HFFc6 (cell line): ENCODE results near the gene VGLL1. TPM values are rescaled to one million over a fixed set of nuclear protein-coding genes. Genes with fewer than 3 reads are reported as not detected.

Experiments
- microRNA-seq: library from miRNA; unstranded; fragments of <30 nt; microRNA quantifications from one replicate; pipeline ENCODE4, GENCODE V29; 2019
- total RNA-seq, 6 experiments: library from RNA; stranded (reverse); fragmentation: NEBNext Ultra II Directional; extraction: Animal tissue kit (Norgen Biotek cat#: 25700); gene quantifications; 2 replicates in 1 of 6; 3 replicates in 5 of 6; pipeline ENCODE4 v1.2.3, GENCODE V29; 2021

Gene VGLL1
- total RNA-seq, 6 experiments from 2014 or later, result not detected

Small RNA genes within 50 kb of the gene (microRNA-seq; reads per million reads assigned to microRNA genes)
- not detected for gene MIR934

Other genes with a start within 250 kb of the VGLL1 start
- under 1 TPM in 1 of 6 experiments, not detected in 5; 0.05 TPM for gene ADGRG4, start 231.3 kb upstream of the VGLL1 start, total RNA-seq
- gene BRS3, start 44.3 kb upstream of the VGLL1 start, total RNA-seq, result not detected
- 10 to 100 TPM; 31.9 to 37.7 (median 33.0) TPM for gene HTATSF1, start 34.6 kb upstream of the VGLL1 start, total RNA-seq
- gene CD40LG, start 115.9 kb downstream of the VGLL1 start, total RNA-seq, result not detected
- gene ARHGEF6, start 248.7 kb downstream of the VGLL1 start, total RNA-seq, result 1 to 10 TPM; 2.5 to 5.4 (median 4.9) TPM